MCF 10A (cell line): ENCODE results near the gene TAAR8. TPM values are rescaled to one million over a fixed set of nuclear protein-coding genes. Genes with fewer than 3 reads are reported as not detected.

ENCODE experiments used
- Bru-seq: library from RNA; stranded (reverse); fragments of 400-500 nt; gene quantifications from one replicate; lab custom pipeline; 2021; lab: Mats Ljungman, UMichigan
- BruChase-seq, 2 experiments: library from RNA; stranded (reverse); fragments of 400-500 nt; gene quantifications; one replicate each; lab custom pipeline; 2021; lab: Mats Ljungman, UMichigan
- BruUV-seq: library from RNA; stranded (reverse); fragments of 400-500 nt; replicated peaks from 2 replicates; lab custom pipeline; 2021; lab: Mats Ljungman, UMichigan
- CTCF ChIA-PET: fragments of 300-600 bp; sonication (Branson Sonifier 250); formaldehyde crosslinking; extraction: SDS; loops from one replicate; lab custom pipeline; 2021; ENCODE audit warnings: antibody characterized with exemption, inconsistent platforms; lab: Yijun Ruan, JAX
- POLR2A ChIA-PET: fragments of 300-600, 350-650 bp; sonication (Branson Sonifier 250); formaldehyde crosslinking; extraction: SDS; loops from one replicate; lab custom pipeline; 2020; ENCODE audit warnings: antibody characterized with exemption, inconsistent platforms; lab: Yijun Ruan, JAX
- DNase-seq: peaks from one replicate; pipeline ENCODE4 v3.0.0-alpha.2; 2018; ENCODE audit not compliant: unreplicated experiment
- H3K27ac Mint-ChIP-seq: one replicate; pipeline ENCODE4 v1.8.0; 2022; ENCODE audit warnings: mild to moderate bottlenecking, low read depth, mixed read lengths; ENCODE audit not compliant: unreplicated experiment
- H3K27me3 Mint-ChIP-seq: one replicate; pipeline ENCODE4 v1.8.0; 2022; ENCODE audit warnings: mixed read lengths; ENCODE audit not compliant: insufficient read depth, unreplicated experiment
- H3K36me3 Mint-ChIP-seq: one replicate; pipeline ENCODE4 v1.8.0; 2022; ENCODE audit warnings: mild to moderate bottlenecking, moderate library complexity, mixed read lengths; ENCODE audit not compliant: insufficient read depth, unreplicated experiment
- H3K4me1 Mint-ChIP-seq: one replicate; pipeline ENCODE4 v1.8.0; 2022; ENCODE audit warnings: mixed read lengths; ENCODE audit not compliant: insufficient read depth, unreplicated experiment
- H3K4me3 Mint-ChIP-seq: one replicate; pipeline ENCODE4 v1.8.0; 2022; ENCODE audit warnings: mild to moderate bottlenecking, moderate library complexity, mixed read lengths; ENCODE audit not compliant: unreplicated experiment
- H3K9me3 Mint-ChIP-seq: one replicate; pipeline ENCODE4 v1.8.0; 2022; ENCODE audit warnings: mixed read lengths; ENCODE audit not compliant: unreplicated experiment
- CTCF ChIP-seq: fragments of 200-600 bp; IDR thresholded peaks from one replicate; pipeline ENCODE4 v1.8.0; 2022; ENCODE audit warnings: antibody characterized with exemption, mild to moderate bottlenecking; ENCODE audit not compliant: unreplicated experiment
- intact Hi-C: fragments of 100-400 bp; cut with micrococcal nuclease; formaldehyde crosslinking; loops from 2 replicates; pipeline ENCODE4 v1.14.1; 2022
- long read RNA-seq: library from polyadenylated mRNA; stranded (forward); transcript quantifications from one replicate; pipeline ENCODE4 v2.0.0, GENCODE V29; 2022
- total RNA-seq: library from RNA; stranded (reverse); gene quantifications from 2 replicates; pipeline ENCODE4 v1.2.3, GENCODE V29; 2022

The TAAR8 gene, protein sequence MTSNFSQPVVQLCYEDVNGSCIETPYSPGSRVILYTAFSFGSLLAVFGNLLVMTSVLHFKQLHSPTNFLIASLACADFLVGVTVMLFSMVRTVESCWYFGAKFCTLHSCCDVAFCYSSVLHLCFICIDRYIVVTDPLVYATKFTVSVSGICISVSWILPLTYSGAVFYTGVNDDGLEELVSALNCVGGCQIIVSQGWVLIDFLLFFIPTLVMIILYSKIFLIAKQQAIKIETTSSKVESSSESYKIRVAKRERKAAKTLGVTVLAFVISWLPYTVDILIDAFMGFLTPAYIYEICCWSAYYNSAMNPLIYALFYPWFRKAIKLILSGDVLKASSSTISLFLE
- total RNA-seq (not detected in 2 replicates), Bru-seq, nascent RNA (not detected), BruChase-seq, experiment 1, labeled RNA remaining after a 6-hour chase (not detected), BruChase-seq, experiment 2, labeled RNA remaining after a 2-hour chase (not detected)
- long read RNA-seq: 0 reads

DNA sequence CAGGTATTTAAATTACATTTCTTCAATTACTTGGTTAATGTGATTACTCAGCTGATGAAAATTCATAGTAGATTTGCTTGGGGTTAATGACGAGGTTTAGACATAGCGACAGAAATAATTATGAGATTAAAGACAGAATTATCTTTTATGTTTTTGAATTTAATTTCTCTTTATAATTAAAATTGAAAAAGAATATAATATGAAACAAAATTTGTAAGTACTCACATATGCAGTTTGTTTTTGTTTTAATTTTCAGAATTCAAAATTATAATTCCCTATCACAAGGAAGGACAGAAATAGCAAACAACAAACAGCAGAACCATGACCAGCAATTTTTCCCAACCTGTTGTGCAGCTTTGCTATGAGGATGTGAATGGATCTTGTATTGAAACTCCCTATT is at the start of gene TAAR8:
TSS of gene TAAR8 (plus strand) at position 301 of the 400 bp plus-strand sequence. CDS start at position 322, 21 bp downstream.
- intact Hi-C loops: no loop called here
- Mint-ChIP-seq H3K9me3 (no peaks in the 10 kb centered on the region), H3K36me3 (no peaks in the 10 kb centered on the region), H3K27ac (no peak within 1 kb of the TSS), H3K27me3 (peaks cover 99% of the 10 kb centered on the region), H3K4me1 (no peaks in the 10 kb centered on the region), H3K4me3 (no peak within 1 kb of the TSS)
- no TSS peak for BruUV-seq
- ChIA-PET POLR2A (no interaction called here), CTCF (no interaction called here)
- TF ChIP-seq CTCF: no peak
- DNase-seq: no peak

DNA sequence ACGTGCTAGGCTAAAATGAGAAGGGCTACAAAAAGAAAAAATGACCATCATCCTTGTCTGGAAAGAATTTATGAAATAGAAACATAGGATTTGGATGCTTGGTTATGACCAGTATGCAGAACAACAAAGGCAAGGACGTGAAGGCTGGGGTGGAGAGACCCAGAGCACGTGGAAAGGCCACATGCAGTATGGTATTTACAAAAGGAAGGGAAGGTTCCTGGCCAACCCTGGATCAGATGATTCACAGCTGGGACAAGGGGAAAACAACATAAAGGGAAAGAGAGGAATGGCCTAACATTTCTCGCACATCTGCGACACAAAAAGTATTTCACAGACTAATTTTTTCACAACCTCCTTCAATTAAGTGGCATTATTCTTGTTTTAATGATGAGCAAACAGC is 47.7 kb upstream of the TAAR8 start:
- Mint-ChIP-seq H3K27me3 (no peaks in the 10 kb centered on the region), H3K9me3 (no peaks in the 10 kb centered on the region), H3K4me3 (no peak overlapping the region), H3K4me1 (peaks cover 16% of the 10 kb centered on the region), H3K27ac (no peak overlapping the region), H3K36me3 (peaks cover 43% of the 10 kb centered on the region)
- ChIA-PET CTCF (interaction anchor here (1.5 kb wide), 1 partner anchor 20 kb away, joined by 4 read pairs; no protein-coding TSS in a partner anchor), POLR2A (no interaction called here)
- DNase-seq: no peak
- TF ChIP-seq CTCF: no peak
- no TSS peak for BruUV-seq
- intact Hi-C loops: no loop called here

DNA sequence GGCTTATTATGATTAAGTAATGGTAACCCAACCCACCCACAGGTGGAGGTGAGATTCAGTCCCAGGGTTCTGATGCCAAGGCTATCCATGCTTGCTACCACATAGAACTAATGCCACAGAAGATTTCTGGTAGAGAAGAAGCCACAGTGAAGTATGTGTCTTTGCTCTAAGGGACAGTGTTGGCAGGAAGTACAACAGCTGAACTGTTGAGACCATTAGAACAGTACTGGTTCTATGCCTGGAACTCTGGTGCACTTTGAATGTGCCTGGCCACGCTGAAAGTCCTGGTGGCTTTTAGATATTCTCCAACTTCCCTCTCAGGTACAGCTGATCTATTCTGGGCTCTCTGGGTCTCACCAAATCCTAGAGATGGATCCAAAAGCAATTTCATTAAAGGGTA is 47.3 kb upstream of the TAAR8 start:
- CTCF ChIA-PET: interaction anchor here (1.3 to 1.5 kb wide), 2 partner anchors 21 to 225 kb away, joined by 3 to 4 read pairs; no protein-coding TSS in a partner anchor

More for the DNA sequence above, 47.3 kb upstream of the TAAR8 start:
- Mint-ChIP-seq H3K4me3 (no peak overlapping the region), H3K4me1 (peaks cover 12% of the 10 kb centered on the region), H3K9me3 (no peaks in the 10 kb centered on the region), H3K27ac (no peak overlapping the region), H3K36me3 (peaks cover 42% of the 10 kb centered on the region), H3K27me3 (no peaks in the 10 kb centered on the region)
- intact Hi-C loops: no loop called here
- no peak for TF ChIP-seq CTCF
- POLR2A ChIA-PET: no interaction called here
- no TSS peak for BruUV-seq
- DNase-seq: no peak
